Fibroblast of mammary gland (primary cell): ENCODE data around the gene PHYHIPL.

ENCODE experiments used
- DNase-seq: peaks from one replicate; pipeline ENCODE4 v3.0.0-alpha.2; 2010; ENCODE audit warnings: low read depth
- H3K4me3 ChIP-seq: 2 replicates; pipeline ENCODE4 v1.5.1; 2011; ENCODE audit warnings: low read depth, mild to moderate bottlenecking, low read length, moderate library complexity; ENCODE audit not compliant: control insufficient read depth
- TF ChIP-seq, protein P1 (sequence below): conservative IDR thresholded peaks from 2 replicates; pipeline ENCODE4 v1.5.1; 2011; ENCODE audit warnings: low read depth, low read length, inconsistent platforms; ENCODE audit not compliant: control insufficient read depth, insufficient read depth

Gene PHYHIPL

DNA sequence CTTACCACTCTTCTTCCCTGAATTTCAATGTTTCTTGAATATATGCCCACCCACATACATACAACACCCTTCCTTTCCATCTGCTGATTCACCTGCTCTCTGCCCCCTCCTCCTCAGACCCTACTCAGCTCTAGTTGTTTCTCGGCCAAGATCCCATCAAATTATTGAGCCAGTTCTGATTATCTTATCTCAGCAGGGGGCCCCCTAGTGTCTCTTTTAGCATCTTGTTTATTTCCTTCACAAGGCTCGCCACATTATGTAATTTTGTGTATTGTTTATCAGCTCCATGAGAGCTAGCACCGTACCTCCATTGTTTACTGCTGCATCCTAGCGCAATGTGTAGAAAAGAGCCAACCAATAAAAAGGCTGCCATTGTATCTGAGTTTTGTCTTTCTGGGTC is 114.0 kb downstream of the PHYHIPL start:
- DNase-seq: no peak
- TF ChIP-seq, protein P1, sequence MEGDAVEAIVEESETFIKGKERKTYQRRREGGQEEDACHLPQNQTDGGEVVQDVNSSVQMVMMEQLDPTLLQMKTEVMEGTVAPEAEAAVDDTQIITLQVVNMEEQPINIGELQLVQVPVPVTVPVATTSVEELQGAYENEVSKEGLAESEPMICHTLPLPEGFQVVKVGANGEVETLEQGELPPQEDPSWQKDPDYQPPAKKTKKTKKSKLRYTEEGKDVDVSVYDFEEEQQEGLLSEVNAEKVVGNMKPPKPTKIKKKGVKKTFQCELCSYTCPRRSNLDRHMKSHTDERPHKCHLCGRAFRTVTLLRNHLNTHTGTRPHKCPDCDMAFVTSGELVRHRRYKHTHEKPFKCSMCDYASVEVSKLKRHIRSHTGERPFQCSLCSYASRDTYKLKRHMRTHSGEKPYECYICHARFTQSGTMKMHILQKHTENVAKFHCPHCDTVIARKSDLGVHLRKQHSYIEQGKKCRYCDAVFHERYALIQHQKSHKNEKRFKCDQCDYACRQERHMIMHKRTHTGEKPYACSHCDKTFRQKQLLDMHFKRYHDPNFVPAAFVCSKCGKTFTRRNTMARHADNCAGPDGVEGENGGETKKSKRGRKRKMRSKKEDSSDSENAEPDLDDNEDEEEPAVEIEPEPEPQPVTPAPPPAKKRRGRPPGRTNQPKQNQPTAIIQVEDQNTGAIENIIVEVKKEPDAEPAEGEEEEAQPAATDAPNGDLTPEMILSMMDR: peak; percentile 22
- no peak overlapping the region for H3K4me3 ChIP-seq
